HT-29 (cell line): ENCODE measurements around the gene EVI5L. TPM values are rescaled to one million over a fixed set of nuclear protein-coding genes. Genes with fewer than 3 reads are reported as not detected.

ENCODE experiments used
- DNase-seq: peaks from one replicate; pipeline ENCODE4 v3.0.0-alpha.2; 2015; ENCODE audit warnings: low spot score
- total RNA-seq: library from RNA; depleted of rRNA; stranded (reverse); fragments of >200 nt; shearing (Covaris generic); gene quantifications from 2 replicates; pipeline ENCODE4 v1.2.3, GENCODE V29; 2014

The EVI5L gene
- total RNA-seq, 1 experiment from 2014 or later, result 4.0 TPM

- peak; percentile 82 for DNase-seq
Measured at GRCh38 chr19:7894612-7895309, 64.7 kb downstream of the EVI5L start.

GRCh38 chr19:7895565-7895964 lies 65.5 kb downstream of the EVI5L start:
- DNase-seq, result no peak

- DNase-seq, result no peak
Measured at GRCh38 chr19:7897292-7897691, 67.3 kb downstream of the EVI5L start.

- DNase-seq, result no peak
Measured at GRCh38 chr19:7898967-7899366, 68.9 kb downstream of the EVI5L start.

- no peak for DNase-seq
Measured at GRCh38 chr19:7899751-7900378, 69.8 kb downstream of the EVI5L start.

GRCh38 chr19:7900401-7900870 lies 70.4 kb downstream of the EVI5L start:
- DNase-seq, result no peak

- DNase-seq, result no peak
Measured at GRCh38 chr19:7900931-7901330, 70.9 kb downstream of the EVI5L start.

- no peak for DNase-seq
Measured at GRCh38 chr19:7901337-7901736, 71.3 kb downstream of the EVI5L start.

GRCh38 chr19:7902796-7903243 lies 72.8 kb downstream of the EVI5L start:
- DNase-seq, result peak; percentile 44

GRCh38 chr19:7903244-7904073 lies 73.4 kb downstream of the EVI5L start, which contains the start of gene MAP2K7:
Gene MAP2K7, plus strand, starts transcription at chr19:7903877. Its CDS starts 68 bp downstream, at chr19:7903945.
- peak; percentile 98 for DNase-seq

- no peak for DNase-seq
Measured at GRCh38 chr19:7904074-7905020, 74.3 kb downstream of the EVI5L start.

- DNase-seq, result no peak
Measured at GRCh38 chr19:7905268-7905667, 75.2 kb downstream of the EVI5L start.

- no peak for DNase-seq
Measured at GRCh38 chr19:7905859-7906258, 75.8 kb downstream of the EVI5L start.

- DNase-seq, result no peak
Measured at GRCh38 chr19:7907122-7907521, 77.1 kb downstream of the EVI5L start.

- DNase-seq, result no peak
Measured at GRCh38 chr19:7907544-7907943, 77.5 kb downstream of the EVI5L start.

GRCh38 chr19:7908078-7908699 lies 78.2 kb downstream of the EVI5L start:
- DNase-seq, result no peak

- no peak for DNase-seq
Measured at GRCh38 chr19:7908742-7909461, 78.9 kb downstream of the EVI5L start.

- no peak for DNase-seq
Measured at GRCh38 chr19:7909471-7910067, 79.6 kb downstream of the EVI5L start.
